Measurements from ENCODE around the gene B9D1.

The B9D1 gene

DNA sequence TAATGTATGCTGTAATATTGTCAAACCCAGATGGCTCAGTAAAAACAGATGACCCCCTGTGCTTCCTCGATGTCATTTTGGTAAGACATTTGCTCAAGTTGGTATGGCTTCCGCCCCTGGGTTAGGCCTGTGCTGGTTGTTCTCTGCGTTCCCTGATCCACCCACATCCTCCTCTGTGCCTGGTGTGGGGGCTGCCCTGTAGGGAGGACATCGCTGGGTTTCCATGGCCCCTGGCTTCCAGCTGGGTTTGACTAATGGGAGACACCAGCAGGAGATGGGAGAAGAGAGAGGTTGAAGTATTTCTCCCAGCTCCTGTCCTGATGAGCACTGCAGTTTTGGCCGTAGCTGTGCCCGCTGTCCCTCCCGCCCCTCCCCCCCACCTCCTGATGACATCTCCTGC, 28.9 kb upstream of the B9D1 start:
- no peak for DNase-seq
- in situ Hi-C loops (cut with MboI; ENCODE audit: low pct_unique_long_range_greater_than_20kb, low sequenced_read_pairs) = no loop called here

DNA sequence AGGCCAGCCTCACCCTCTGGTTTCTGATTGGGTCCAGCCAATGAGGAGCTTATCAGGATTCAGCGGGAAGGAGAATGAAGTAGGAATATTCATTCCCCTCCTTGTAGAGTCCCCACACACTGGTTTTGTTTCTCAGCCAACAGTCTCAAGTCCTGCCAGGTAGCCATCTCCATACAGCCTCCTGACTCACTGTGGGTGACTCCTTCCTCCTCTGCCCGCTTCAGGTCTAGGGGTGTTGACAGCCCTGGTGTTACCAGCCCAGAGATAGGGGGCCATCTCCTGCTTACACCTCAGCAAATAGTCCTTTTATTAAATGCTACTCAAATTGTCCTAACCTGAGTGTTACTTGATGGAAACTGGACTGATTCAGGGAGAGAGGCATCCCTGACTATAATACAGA, 28.4 kb upstream of the B9D1 start:
- DNase-seq = no peak
- in situ Hi-C loops (cut with MboI; ENCODE audit: low pct_unique_long_range_greater_than_20kb, low sequenced_read_pairs) = no loop called here

DNA sequence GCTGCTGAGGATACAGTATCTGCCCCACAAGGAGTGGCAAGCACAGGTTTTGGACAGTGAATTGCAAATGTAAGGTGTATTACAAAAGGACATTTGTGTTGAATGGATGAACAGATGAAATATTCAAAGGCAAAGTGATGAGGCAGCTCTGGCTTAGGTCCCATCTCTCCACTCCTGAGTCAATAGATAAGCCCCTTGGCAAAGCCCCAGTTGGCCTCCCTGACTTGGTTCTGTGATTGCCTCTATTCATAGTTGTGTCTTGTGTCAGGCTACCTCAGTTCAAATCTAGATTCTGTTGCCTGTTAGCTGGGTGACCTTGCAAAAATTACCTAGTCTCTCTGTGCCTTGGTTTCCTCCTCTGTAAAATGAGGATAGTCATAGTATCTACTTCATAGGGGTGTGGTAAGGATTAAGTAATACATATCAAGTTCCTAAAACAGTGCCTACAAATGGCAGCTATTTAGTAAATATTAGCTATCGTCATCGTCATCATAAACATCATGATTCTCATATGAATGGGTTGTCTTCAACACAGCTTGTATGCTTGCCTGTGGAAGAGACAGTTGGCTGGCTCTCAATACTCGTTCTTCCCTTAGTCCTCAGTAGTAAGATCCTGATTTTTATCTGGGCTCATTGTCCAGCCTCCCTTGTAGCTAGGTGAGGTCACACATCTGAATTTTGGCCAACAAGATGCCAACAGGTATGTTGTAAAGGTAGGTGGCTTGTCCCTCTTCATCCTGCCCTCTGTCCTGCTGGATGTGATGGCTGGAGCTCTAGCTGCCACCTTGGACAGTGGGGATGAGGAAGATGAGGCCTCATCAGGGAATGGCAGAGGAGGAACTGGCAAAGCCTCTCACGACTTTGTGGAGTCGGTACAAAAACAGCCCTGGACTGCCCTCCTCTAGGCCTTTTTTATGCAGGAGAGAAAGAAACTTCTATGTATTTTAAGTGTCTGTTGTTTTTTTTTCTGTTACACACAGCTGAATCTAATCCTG, 26.6 kb upstream of the B9D1 start:
- DNase-seq = no peak
- in situ Hi-C loops (cut with MboI; ENCODE audit: low pct_unique_long_range_greater_than_20kb, low sequenced_read_pairs) = no loop called here

DNA sequence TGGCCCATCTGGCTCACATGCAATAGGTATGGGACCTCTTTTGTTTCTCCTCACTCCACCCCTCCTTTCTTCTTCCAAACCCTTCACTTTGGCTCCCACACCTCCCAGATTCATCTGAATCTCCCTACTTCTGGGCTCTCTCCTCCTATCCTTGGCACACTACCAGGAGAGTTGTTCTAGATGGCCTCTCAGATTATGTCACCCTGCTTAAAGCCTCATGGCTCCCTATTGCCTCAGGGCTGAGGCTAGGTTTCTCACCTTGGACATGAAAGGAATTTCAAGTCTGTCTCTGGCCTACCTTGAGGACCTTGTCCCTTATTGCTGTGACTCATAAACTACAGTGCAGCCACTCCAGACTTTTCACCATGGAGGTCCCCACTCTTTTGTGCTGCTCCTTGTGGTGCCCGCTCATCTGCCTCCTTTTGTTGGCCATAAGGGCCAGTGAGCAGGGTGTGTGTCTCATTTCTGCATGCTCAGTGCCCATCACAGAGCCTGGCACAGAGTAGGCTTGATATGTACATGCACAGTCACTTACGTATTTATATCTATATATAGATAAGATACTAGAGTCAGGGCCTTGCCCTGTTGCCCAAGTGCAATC, 25.5 kb upstream of the B9D1 start:
- DNase-seq = no peak
- in situ Hi-C loops (cut with MboI; ENCODE audit: low pct_unique_long_range_greater_than_20kb, low sequenced_read_pairs) = no loop called here

DNA sequence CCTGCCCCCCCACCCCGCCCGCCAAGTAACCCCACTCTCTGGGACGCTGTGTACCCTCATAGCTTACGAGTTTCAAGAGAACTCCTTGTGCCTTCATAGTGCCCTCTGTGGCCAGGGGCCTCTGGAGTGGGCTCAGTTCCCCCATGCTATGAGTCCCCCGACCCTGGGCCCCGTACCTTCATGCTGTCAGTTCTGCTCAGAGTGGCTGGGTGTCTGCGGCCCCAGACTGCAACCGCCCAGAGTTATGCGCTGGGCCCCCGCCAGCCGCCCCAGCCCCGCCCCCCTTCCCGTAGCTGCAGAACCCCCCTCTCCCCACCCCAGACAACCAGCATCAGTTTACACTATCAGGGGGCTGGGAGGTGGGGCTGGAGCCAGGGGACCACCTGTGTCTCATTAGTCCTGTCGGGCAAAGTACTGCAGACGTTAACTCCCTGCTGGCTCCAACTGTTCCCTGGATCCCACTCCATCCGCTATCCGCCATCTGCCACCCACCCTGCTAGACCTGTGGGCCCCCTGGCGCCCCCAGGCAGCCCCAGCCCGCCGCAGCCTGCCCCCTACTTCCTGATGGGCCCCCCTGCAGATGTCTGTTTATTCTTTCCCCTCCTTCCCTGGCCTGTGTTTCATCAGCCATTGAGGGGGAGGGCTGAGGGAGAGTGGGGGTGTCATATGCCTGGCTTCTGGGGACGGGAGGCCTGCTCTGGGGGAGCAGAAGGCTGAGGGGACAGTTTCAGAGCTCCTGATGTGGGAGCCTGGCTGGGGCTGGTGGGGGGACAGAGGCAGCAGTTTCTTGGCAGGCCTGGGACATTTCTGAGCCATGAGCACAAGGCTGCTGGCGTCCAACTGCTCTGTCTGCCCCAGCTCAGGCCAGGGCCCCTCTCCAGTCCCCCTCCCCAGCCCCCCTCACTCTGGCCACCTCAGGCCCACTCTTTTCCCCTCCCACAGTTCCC, 24.7 kb upstream of the B9D1 start, which contains the start of gene MFAP4:
TSS of gene MFAP4 (minus strand) at position 217 of the 947 bp plus-strand sequence. CDS start at position 182, 35 bp downstream.
- in situ Hi-C loops (cut with MboI; ENCODE audit: low pct_unique_long_range_greater_than_20kb, low sequenced_read_pairs) = no loop called here
- DNase-seq = no peak

DNA sequence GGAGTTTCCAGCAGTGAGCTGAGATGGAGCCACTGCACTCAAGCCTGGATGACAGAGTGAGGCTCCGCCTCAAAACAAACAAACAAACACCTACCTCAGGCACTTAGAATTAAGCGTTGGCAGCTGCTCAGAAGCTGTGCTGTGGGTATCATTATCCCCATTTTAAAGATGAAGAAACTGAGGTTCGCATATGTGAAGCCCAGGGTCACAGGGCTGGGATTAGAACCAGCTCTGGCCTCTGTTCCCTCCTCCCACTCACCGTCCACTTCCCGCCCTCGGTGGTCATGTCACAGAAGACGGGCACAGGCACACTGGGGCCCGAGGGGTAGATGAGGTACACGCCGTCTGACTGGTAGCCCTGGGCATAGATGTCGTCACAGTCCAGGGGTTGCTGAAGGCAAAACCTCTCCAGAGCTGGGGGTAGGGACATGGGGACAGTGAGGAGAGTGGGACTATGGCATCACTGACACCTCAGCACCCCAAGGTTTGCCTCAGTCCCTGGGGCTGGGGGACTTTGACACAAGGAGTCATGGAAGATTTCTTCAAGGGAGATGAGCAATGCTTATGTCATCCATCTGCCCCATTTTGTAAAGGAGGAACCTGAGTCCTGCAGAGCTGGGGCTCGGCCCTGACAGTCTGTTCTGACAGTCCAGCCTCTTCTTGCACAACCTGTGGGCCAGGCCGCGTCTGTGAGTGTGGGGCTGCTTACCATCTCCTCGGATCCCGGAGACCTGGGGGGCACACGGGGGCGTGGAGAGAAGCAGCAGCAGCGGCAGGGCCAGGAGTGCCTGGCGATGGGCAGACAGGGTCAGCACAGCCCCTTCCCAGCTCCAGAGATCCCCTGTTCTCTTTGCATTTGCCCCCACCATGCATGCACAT, 23.8 kb upstream of the B9D1 start:
- in situ Hi-C loops (cut with MboI; ENCODE audit: low pct_unique_long_range_greater_than_20kb, low sequenced_read_pairs) = no loop called here
- no peak for DNase-seq

DNA sequence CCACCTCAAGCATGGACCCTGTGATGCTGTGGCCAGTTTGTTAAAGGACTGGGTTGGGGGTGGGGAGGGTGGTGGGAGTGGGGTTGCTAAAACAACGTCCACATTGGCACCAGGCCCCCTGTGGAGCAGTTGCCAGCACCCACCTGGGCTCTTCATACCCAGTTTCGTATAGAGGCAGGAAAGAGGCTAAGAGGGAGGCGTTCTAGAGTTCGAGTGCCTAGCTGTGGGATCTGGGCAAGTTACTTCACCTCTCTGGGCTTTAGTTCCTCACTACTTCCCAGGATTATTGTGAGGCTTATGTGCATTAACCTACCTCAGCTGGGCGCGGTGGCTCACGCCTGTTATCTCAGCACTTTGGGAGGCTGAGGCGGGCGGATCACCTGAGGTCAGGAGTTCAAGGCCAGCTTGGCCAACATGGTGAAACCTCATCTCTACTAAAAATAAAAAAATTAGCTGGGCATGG, 23.0 kb upstream of the B9D1 start:
- no peak for DNase-seq
- in situ Hi-C loops (cut with MboI; ENCODE audit: low pct_unique_long_range_greater_than_20kb, low sequenced_read_pairs) = no loop called here

DNA sequence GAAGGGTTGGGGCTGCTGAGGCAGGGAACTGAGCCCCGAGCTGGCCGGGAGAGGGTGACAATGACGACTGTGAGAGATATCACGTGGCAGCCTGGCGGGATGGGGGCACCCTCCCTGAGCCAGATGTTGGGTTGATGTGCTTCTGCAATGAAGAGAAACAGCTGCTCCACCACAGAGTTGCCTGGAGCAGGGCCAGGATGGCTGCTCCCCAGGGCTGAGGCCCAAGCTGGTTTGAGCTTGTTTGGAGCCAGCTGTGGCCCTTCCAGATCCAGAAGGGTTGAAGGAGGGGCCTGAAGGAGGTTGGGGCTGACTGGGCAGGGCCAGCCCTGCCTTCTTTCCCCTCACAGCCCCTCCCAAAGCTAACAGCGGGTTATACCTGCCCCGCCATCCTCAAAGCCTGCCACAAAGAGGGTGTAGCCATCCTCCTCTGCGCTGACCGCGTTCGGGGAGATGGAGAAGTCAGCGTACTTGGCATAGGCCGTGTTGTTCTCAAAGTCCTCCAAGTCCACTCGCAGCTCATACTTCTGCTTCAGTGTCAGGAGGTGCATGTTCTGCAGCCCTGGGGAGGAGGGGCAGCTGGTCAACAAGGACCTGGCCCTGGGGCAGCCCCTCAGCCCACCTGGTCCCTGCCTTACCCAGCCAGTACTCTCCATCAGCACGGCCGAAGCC, 22.3 kb upstream of the B9D1 start:
- in situ Hi-C loops (cut with MboI; ENCODE audit: low pct_unique_long_range_greater_than_20kb, low sequenced_read_pairs) = no loop called here

DNA sequence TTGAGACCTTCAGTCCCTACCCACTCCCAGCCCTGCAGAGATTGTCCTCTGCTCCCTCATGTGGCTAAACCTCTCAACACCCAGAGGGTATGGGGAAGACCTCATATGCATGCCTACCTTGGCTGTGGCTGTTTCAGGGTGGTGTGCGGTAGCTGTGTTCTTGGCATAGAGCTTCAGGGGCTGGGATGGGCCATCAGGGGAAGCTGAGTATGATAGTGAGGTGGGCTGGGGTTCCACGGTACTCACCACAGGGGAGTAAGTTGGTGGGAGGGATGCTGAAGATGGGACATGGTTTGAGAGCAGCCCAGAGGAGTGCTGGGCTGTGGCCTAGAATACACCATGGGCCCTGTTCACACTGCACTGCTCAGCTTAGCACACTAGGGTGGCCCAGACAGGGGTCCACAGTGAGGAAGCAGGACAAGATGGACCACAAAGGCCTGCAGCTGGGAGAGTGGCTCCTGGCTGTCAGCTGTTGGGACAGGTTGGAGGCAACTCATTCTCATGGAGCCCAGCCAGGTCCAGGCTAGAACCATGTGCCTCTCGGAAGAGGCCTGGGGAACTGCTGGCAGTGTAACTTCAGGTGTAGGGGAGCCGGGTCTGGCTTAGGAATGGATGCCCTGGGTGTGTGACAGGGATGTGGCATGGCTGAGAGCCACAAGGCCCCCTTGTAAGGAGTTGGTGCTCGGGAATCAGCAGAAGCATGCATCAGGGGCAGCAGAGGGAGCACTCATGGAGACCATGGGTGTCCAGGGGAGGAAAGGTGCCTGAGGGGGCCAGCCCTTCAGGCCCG, 21.4 kb upstream of the B9D1 start:
- in situ Hi-C loops (cut with MboI; ENCODE audit: low pct_unique_long_range_greater_than_20kb, low sequenced_read_pairs) = no loop called here
- DNase-seq = no peak

More for the DNA sequence above, 22.3 kb upstream of the B9D1 start:
- DNase-seq = peak; percentile 55

DNA sequence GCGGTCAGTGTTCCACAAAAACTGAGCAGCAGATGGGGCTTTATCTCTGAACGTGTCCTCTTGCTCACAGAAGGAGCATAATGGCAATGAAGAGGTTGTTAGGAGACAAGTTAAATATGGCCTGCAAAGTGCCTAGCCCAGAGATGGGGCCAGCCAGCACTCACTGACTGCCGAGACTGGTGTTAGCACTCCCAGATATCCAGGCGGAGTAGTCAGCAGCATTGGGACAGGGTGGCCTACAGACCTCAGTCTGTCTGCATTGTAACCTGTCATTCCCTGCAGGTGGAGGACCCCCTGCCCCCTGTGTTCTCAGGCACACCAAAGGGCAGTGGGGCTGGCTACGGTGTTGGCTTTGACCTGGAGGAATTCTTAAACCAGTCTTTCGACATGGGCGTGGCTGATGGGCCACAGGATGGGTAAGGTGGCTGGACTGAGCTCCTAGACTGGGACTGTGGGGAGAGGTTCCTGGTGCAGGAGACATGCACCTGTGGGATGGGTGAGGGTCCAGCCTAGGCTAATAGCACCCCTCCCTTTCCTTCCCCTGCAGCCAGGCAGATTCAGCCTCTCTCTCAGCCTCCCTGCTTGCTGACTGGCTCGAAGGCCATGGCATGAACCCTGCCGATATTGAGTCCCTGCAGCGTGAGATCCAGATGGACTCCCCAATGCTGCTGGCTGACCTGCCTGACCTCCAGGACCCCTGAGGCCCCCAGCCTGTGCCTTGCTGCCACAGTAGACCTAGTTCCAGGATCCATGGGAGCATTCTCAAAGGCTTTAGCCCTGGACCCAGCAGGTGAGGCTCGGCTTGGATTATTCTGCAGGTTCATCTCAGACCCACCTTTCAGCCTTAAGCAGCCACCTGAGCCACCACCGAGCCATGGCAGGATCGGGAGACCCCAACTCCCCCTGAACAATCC, 20.3 kb upstream of the B9D1 start:
- no peak for DNase-seq
- in situ Hi-C loops (cut with MboI; ENCODE audit: low pct_unique_long_range_greater_than_20kb, low sequenced_read_pairs) = no loop called here

DNA sequence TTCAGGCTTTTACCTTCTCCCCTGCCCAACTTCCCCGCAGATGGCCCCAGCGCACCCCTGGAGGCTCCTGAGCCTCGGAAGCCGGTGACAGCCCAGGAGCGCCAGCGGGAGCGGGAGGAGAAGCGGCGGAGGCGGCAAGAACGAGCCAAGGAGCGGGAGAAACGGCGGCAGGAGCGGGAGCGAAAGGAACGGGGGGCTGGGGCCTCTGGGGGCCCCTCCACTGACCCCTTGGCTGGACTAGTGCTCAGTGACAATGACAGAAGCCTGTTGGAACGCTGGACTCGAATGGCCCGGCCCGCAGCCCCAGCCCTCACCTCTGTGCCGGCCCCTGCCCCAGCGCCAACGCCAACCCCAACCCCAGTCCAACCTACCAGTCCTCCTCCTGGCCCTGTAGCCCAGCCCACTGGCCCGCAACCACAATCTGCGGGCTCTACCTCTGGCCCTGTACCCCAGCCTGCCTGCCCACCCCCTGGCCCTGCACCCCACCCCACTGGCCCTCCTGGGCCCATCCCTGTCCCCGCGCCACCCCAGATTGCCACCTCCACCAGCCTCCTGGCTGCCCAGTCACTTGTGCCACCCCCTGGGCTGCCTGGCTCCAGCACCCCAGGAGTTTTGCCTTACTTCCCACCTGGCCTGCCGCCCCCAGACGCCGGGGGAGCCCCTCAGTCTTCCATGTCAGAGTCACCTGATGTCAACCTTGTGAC, 19.4 kb upstream of the B9D1 start:
- DNase-seq = no peak
- in situ Hi-C loops (cut with MboI; ENCODE audit: low pct_unique_long_range_greater_than_20kb, low sequenced_read_pairs) = no loop called here

DNA sequence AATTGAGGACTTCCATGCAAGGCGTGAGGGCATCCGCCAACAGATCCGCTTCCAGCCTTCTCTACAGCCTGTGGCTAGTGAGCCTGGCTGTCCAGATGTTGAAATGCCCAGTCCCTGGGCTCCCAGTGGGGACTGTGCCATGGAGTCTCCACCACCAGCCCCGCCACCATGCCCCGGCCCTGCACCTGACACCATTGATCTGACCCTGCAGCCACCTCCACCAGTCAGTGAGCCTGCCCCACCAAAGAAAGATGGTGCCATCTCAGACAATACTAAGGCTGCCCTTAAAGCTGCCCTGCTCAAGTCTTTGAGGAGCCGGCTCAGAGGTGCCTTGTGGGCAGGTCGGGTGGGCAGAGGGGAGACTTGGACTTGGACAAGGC, 18.8 kb upstream of the B9D1 start:
- in situ Hi-C loops (cut with MboI; ENCODE audit: low pct_unique_long_range_greater_than_20kb, low sequenced_read_pairs) = no loop called here

DNA sequence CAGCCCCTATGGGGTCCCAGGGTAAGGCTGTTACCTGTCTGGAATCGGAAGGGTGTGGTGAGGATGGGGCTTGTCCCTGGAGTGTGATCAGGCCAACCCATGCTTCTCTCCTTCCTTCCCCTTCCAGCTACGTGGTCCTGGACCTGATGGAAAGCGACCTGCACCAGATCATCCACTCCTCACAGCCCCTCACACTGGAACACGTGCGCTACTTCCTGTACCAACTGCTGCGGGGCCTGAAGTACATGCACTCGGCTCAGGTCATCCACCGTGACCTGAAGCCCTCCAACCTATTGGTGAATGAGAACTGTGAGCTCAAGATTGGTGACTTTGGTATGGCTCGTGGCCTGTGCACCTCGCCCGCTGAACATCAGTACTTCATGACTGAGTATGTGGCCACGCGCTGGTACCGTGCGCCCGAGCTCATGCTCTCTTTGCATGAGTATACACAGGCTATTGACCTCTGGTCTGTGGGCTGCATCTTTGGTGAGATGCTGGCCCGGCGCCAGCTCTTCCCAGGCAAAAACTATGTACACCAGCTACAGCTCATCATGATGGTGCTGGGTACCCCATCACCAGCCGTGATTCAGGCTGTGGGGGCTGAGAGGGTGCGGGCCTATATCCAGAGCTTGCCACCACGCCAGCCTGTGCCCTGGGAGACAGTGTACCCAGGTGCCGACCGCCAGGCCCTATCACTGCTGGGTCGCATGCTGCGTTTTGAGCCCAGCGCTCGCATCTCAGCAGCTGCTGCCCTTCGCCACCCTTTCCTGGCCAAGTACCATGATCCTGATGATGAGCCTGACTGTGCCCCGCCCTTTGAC, 18.2 kb upstream of the B9D1 start:
- in situ Hi-C loops (cut with MboI; ENCODE audit: low pct_unique_long_range_greater_than_20kb, low sequenced_read_pairs) = no loop called here
- DNase-seq = no peak

More for the DNA sequence above, 18.8 kb upstream of the B9D1 start:
- no peak for DNase-seq

DNA sequence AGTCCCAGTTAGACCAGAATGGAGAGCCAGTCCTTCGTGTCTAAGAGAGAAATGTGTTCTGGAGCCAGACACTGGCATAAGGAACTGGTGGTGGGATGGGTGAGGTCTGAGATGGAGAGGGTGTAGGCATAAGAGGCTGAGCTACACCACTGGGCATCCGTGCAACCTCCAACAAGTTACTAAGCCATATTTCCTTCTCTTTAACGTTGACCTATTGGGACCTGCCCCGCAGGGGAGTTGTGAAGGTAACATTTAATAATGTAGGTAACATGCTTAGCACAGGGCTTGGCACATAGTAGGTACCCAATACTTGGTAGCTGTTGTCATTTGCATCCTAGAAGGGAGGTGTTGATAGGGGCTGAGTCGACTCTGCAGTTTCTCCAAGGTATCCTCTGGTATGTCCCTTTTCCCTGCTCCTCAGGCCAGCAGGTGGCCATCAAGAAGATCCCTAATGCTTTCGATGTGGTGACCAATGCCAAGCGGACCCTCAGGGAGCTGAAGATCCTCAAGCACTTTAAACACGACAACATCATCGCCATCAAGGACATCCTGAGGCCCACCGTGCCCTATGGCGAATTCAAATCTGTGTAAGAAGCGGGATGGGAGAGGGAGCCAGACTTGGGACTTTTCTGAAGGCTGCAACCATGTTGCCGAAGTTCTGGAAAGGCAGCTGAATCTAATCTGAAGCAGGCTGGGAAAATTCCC, 17.0 kb upstream of the B9D1 start:
- in situ Hi-C loops (cut with MboI; ENCODE audit: low pct_unique_long_range_greater_than_20kb, low sequenced_read_pairs) = no loop called here

More for the DNA sequence above, 17.0 kb upstream of the B9D1 start:
- DNase-seq = no peak

All from KBM-7 (cell line).